NCI-H1694 treated with DMSO at 0.1 percent for 48 hours (cell line): ENCODE measurements around the gene CTNND2.

Experiments used
- DNase-seq: peaks from one replicate; lab custom pipeline; 2025; lab: John Stamatoyannopoulos, UW

The CTNND2 gene

GRCh38 chr5:11252075-11252474 is 652.2 kb downstream of the CTNND2 start:
- no peak for DNase-seq

DNA sequence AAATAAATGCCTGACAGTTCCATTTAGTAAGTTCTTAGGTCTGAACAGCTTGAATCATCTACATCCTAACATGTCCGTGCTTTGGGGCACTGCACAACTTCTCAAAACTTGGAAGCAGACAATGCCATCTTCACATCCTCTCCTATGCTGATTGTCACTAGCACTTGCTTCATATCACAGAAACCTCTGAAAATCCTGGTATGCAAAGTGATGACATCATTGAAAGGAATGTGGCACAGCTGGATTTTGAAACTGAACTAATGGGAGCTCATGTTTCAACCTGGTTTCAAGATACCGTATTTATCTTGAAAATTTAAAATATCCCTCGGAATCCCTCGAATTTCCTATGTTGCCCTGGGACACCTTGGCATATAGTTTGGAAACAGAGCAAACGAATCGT is 653.0 kb downstream of the CTNND2 start:
- no peak for DNase-seq

DNA sequence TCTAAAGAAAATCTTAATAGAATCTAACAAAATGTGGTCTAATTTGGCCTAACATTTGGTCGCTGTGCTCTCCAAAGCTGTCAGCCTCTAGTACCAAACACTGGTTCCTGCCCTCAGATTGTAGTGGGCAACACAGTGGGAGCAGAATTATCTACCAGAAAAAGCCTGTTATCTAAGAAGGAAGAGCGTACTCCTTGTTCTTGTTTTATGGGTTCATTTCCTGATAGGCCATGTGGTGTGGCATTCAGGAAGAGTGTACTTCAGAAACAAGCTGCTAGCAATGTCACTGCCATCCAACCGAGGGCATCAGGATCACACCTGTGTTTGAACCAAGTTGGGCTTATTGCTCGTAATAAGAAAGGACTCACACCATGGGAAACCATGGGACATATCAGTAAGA is 655.3 kb downstream of the CTNND2 start:
- no peak for DNase-seq

- DNase-seq: no peak
These were observed 657.0 kb downstream of the CTNND2 start for GRCh38 chr5:11247224-11247623.

- no peak for DNase-seq
These were observed 663.7 kb downstream of the CTNND2 start for GRCh38 chr5:11240293-11241190.

DNA sequence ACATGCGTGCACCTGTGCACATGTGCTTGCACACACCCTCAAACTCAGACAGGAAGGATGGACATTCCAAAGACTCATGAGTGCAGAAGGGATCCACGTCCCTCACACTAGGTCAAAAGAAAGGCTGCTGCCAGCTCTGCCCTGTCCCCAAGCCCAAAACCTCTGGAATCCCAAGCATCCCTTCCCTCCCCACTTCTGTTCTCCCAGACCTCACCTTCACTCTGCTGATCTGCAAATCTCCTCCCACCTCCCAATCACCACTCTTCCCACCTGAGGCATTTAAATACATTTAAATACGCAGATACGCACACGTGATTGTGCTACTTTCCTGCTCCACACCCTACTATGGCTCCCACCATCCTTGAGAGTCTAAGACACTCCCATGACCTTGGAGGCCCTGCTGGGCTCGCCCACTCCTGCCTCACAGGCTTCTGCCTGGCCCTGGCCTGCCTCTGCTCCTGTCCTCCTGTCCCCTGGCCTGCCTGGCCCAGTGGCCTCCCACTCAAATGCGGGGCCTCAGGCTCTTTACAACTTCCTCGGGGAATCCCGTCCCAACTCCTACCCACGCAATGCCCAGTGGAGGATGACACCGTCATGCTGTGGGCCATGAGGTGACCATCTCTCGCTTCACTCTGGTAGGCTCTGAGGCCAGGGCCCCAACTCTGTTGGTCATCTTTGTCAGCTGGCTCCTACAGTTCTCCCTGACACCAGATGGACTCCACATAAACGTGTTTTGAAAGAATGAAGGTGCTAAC is 664.8 kb downstream of the CTNND2 start:
- DNase-seq: no peak

- no peak for DNase-seq
These were observed 669.7 kb downstream of the CTNND2 start for GRCh38 chr5:11234501-11234911.

GRCh38 chr5:11230890-11231289 is 673.4 kb downstream of the CTNND2 start:
- DNase-seq: no peak

- no peak for DNase-seq
These were observed 677.2 kb downstream of the CTNND2 start for GRCh38 chr5:11227064-11227463.

GRCh38 chr5:11224436-11225187 is 679.6 kb downstream of the CTNND2 start:
- no peak for DNase-seq

DNA sequence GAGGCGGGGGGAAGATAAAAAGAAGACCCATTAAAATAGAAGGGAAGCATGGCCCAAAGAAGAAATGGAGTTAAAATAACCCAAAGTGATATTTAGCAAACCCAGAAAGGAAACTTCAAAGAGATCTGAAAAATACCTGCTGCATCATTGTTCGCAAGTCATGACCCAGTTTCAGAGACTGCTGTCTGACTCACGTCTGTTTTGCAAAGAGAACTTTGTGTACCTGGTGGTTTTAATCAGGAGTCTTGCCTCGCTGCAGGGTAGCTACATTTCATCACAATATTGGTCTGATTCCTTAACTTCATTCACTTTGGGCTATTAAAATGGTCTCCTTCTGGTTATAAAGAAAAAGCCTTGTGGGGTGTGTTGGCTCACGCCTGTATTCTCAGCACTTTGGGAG is 682.1 kb downstream of the CTNND2 start:
- DNase-seq: no peak

GRCh38 chr5:11214864-11215644 is 689.2 kb downstream of the CTNND2 start:
- no peak for DNase-seq

GRCh38 chr5:11212706-11213105 is 691.5 kb downstream of the CTNND2 start:
- no peak for DNase-seq

GRCh38 chr5:11197726-11198125 is 706.5 kb downstream of the CTNND2 start:
- no peak for DNase-seq

DNA sequence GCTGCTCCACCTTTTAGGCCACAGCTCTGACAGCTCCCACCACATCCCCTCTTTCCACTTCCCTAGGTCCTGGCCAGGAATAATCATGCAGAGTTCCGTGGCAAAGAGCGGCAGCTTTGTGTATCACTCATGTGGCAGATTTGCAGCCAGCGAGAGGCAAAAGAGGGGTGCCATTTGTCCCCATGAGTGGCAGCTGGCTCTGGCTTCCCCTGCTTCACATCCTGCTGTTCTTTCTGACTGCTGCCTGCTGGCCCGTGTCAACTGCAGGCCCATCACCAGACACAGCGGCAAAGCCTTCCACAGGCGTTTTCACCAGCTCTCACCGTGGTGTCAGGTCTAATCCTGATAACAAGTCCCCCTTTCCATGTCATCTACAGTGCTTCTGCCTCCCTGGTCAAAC is 712.6 kb downstream of the CTNND2 start:
- peak; percentile 32 for DNase-seq

DNA sequence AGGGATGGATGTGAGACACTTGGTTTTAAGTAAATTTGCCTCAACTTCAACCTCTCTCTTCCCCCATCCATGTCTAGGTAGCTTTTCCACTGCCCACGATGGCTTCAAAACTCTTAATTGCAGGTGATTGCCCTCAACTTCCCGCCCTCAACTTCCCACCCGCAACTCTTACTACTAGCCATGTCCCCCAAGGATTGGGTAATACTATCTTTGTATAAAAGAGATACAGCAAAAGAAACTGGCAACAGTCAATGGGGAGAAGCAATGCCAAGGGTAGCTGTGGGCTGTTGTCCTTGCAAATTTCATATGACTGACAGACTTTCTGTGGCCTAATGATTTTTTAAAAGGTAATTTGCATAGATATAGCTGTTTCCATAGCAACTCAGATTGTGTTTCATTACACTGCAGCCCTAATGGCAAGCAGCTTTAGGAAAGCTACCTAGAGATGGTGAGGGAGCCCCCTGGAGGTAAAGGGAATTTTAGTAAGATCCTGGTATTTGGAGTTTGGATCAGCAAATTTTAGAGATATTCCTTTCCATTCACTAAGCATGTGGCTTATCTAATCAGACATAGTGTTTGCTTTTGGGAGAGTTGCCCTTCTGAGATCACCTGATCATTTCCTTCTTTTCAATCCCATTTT is 721.7 kb downstream of the CTNND2 start:
- peak; percentile 92 for DNase-seq

DNA sequence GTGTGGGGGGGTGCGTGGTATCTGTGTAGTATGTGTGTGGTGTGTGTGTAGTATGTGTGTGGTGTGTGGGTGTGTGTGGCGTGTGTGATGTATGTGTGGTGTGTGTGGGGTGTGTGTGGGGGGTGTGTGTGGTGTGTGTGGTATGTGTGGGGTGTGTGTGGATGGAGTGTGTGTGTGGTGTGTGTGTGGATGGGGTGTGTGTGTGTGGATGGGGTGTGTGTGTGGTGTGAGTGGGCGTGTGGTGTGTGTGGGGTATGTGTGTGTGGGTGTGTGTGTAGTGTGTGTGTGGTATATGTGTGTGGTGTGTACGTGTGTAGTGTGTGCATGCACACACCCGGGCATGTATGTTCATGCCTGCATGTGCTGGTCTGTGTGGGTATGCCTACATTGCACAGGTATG is 722.3 kb downstream of the CTNND2 start:
- DNase-seq: no peak

DNA sequence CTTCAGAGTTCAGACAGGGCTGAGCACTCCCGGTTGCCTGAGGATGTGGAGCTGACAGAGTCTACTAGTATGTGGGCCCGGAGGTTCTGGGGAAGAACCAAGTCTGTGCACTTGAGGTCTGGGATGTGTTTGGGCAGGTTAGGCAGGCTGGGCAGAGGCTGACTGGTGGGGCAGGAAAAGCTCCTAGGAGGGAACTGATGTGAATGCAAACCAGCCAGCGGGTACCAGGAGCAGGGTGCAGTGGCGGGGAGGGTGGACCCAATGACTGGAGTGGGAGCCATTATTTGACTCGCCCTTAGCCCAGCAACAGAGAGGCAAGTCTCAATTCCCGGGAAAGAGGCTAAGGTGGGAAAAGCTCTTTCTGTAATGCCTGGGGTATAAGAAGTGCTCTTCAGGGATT is 723.4 kb downstream of the CTNND2 start:
- DNase-seq: no peak

DNA sequence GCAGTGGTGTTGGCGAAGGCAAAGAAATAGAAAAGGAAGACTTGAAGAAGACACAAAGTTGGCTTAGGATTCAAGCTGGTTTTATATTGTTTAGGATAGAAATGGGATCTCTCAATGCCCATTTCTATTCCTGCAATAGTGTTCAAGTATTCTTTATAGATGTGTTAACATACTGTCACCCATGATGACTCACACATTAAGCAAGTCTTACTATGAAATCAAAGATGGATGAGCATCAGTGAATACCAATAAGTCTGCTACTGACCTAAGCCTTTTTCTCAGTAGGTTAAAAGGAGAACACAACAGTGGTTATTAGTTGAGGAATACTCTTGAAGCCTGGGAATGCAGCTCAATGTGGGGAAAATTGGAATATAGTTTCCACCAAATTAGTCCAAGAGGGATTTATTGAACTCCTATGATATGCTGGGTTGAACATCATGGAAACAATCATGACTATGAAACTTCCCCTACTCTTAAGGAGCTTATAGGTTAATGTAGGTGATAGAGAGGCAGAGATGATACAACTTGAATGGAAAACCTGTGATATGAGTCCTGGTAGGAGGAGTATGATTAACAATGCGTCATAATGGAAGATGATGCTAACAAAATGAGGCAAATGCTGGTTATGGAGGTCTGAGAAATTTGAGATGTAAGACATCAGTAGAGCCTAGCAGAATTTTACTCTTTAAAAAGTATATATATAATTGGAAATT is 726.1 kb downstream of the CTNND2 start:
- DNase-seq: no peak

- no peak for DNase-seq
These were observed 729.7 kb downstream of the CTNND2 start for GRCh38 chr5:11174591-11174990.

GRCh38 chr5:11172484-11172883 is 731.8 kb downstream of the CTNND2 start:
- no peak for DNase-seq
